Colonic mucosa (tissue), 4 donors: ENCODE measurements around the gene MACROD2. TPM values are rescaled to one million over a fixed set of nuclear protein-coding genes. Genes with fewer than 3 reads are reported as not detected.

Source experiments
- DNase-seq: peaks from one replicate; pipeline ENCODE4 v3.0.0-alpha.2; 2020
- H3K27ac ChIP-seq: fragments of 200-600 bp; one replicate; pipeline ENCODE4 v1.8.0; 2021
- H3K27me3 ChIP-seq: fragments of 200-600 bp; one replicate; pipeline ENCODE4 v1.8.0; 2021
- H3K36me3 ChIP-seq: fragments of 200-600 bp; one replicate; pipeline ENCODE4 v1.8.0; 2021
- H3K4me1 ChIP-seq: fragments of 200-600 bp; one replicate; pipeline ENCODE4 v1.8.0; 2021; ENCODE audit warnings: mild to moderate bottlenecking
- H3K4me3 ChIP-seq: fragments of 200-600 bp; one replicate; pipeline ENCODE4 v1.8.0; 2021
- H3K9ac ChIP-seq, 2 donors: one replicate each; pipeline ENCODE4 v1.7.0; 2013; ENCODE audit warnings: control low read depth in 2 of 2, low read depth in 2 of 2, low read length in 2 of 2
- H3K9me3 ChIP-seq: fragments of 200-600 bp; one replicate; pipeline ENCODE4 v1.8.0; 2021
- intact Hi-C: fragments of 100-400 bp; cut with DNase I; formaldehyde crosslinking; loops from one replicate; pipeline ENCODE4 v1.14.1; 2022
- total RNA-seq, 2 donors: library from RNA; stranded (reverse); fragmentation: NEBNext Ultra II Directional in 1 of 2; extraction: Animal tissue kit (Norgen Biotek cat#: 25700) in 1 of 2; gene quantifications; one replicate each; pipeline ENCODE4 v1.2.1, GENCODE V29; 2021
- TF ChIP-seq, protein P1 (sequence below): fragments of 200-600 bp; IDR thresholded peaks from one replicate; pipeline ENCODE4 v1.8.0; 2022; ENCODE audit warnings: antibody characterized with exemption, mild to moderate bottlenecking
- donor health status: healthy.
- donor health status: DM: no; HTN: no; CAD: no.
- donor health status: DM: no; HTN: no; CAD: no.

Gene MACROD2
- total RNA-seq, 2 donors from 2014 or later = 3.2 to 3.3 TPM

DNA sequence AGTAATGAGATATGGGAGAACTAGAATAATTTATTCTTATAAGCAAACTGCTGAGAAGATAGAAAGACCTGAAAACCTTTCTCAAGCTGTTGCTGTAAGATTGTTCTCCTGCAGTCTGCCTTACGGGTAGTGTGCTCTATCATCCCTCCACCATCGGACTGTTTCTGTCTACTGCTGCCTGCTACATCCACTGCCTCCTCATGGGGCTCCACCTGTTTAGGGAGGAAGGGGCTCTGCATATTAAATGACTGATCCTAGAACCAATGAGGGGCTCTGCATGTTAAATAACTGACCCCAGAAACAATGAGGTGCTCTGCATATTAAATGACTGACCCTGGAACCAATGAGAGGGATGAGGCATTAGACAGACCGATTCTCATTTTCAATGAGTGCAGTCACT is 1923.3 kb downstream of the MACROD2 start:
- Histone ChIP-seq H3K4me1 (no peaks in the 10 kb centered on the region), H3K27ac (no peak overlapping the region), H3K9ac (no peak overlapping the region), H3K36me3 (no peaks in the 10 kb centered on the region), H3K4me3 (no peak overlapping the region), H3K27me3 (no peaks in the 10 kb centered on the region), H3K9me3 (no peaks in the 10 kb centered on the region)
- intact Hi-C loops = no loop called here
- TF ChIP-seq, protein P1, sequence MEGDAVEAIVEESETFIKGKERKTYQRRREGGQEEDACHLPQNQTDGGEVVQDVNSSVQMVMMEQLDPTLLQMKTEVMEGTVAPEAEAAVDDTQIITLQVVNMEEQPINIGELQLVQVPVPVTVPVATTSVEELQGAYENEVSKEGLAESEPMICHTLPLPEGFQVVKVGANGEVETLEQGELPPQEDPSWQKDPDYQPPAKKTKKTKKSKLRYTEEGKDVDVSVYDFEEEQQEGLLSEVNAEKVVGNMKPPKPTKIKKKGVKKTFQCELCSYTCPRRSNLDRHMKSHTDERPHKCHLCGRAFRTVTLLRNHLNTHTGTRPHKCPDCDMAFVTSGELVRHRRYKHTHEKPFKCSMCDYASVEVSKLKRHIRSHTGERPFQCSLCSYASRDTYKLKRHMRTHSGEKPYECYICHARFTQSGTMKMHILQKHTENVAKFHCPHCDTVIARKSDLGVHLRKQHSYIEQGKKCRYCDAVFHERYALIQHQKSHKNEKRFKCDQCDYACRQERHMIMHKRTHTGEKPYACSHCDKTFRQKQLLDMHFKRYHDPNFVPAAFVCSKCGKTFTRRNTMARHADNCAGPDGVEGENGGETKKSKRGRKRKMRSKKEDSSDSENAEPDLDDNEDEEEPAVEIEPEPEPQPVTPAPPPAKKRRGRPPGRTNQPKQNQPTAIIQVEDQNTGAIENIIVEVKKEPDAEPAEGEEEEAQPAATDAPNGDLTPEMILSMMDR = no peak
- no peak for DNase-seq

DNA sequence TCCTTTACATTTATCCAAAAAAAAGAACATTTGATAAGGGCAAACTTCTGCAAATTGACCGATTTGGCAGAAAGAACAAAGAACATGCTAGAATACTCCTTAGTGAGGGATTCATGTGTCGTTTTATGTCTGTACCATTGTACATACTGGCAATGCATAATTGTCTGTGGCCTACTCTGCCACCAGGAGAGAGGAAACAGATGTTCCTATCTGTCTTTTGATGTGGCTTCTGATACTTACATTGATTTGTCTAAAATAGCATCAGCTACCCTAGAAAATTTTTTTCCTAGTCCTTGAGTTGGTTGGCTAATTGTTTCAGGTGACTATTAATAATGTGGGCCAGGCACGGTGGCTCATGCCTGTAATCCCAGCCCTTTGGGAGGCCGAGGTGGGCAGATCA is 1923.8 kb downstream of the MACROD2 start:
- intact Hi-C loops = no loop called here
- Histone ChIP-seq H3K4me3 (no peak overlapping the region), H3K9ac (no peak overlapping the region), H3K27ac (no peak overlapping the region), H3K4me1 (no peaks in the 10 kb centered on the region), H3K9me3 (no peaks in the 10 kb centered on the region), H3K27me3 (no peaks in the 10 kb centered on the region), H3K36me3 (no peaks in the 10 kb centered on the region)
- no peak for DNase-seq
- TF ChIP-seq, protein P1 = no peak

DNA sequence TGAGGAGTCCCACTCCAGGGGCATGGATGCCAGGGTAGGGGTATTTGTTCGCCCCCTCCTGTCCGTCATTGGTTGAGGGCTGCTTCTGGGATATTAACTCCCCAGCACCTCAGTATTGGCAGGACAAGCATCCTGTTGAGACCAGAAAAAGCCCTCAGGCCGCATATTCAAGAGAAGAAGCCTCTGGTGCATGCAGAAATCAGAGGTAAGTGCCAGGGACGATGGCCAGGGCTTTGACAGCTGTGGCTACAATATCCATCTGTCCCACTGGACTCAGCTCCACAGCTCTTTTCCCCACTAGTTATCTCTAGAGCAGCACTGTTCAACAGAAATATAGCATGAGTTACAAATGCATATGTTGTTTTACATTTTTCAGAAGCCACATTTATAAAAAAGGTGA is 1926.6 kb downstream of the MACROD2 start:
- H3K27ac ChIP-seq = no peak overlapping the region
- H3K9ac ChIP-seq = no peak overlapping the region
- H3K4me1 ChIP-seq = no peaks in the 10 kb centered on the region
- H3K36me3 ChIP-seq = no peaks in the 10 kb centered on the region
- no peak for DNase-seq
- intact Hi-C loops = no loop called here
- TF ChIP-seq, protein P1 = no peak
- H3K27me3 ChIP-seq = no peaks in the 10 kb centered on the region
- no peaks in the 10 kb centered on the region for H3K9me3 ChIP-seq
- no peak overlapping the region for H3K4me3 ChIP-seq

DNA sequence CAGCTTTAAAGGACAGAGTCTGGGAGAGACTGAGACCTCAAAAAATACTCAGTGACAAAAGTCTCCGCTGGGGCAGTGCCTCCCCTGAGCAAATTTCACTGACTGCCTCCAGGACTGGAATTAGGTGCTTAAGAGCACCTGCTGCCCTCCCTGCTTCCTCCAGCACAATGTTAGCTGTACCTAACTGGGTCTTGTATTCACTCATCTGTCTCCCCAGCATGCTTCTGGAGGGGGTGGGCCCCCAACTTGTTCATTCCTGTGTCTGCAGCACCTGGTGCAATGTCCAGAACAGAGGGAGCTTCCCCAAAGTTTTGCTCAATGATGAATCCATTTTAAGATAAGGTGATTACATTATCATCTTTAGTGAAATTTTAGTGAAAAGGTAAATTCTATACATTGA is 1927.2 kb downstream of the MACROD2 start:
- no peaks in the 10 kb centered on the region for H3K9me3 ChIP-seq
- H3K9ac ChIP-seq = no peak overlapping the region
- H3K4me3 ChIP-seq = no peak overlapping the region
- no peaks in the 10 kb centered on the region for H3K36me3 ChIP-seq
- H3K27ac ChIP-seq = no peak overlapping the region
- DNase-seq = no peak
- no peaks in the 10 kb centered on the region for H3K4me1 ChIP-seq
- intact Hi-C loops = no loop called here
- H3K27me3 ChIP-seq = no peaks in the 10 kb centered on the region
- TF ChIP-seq, protein P1 = no peak

DNA sequence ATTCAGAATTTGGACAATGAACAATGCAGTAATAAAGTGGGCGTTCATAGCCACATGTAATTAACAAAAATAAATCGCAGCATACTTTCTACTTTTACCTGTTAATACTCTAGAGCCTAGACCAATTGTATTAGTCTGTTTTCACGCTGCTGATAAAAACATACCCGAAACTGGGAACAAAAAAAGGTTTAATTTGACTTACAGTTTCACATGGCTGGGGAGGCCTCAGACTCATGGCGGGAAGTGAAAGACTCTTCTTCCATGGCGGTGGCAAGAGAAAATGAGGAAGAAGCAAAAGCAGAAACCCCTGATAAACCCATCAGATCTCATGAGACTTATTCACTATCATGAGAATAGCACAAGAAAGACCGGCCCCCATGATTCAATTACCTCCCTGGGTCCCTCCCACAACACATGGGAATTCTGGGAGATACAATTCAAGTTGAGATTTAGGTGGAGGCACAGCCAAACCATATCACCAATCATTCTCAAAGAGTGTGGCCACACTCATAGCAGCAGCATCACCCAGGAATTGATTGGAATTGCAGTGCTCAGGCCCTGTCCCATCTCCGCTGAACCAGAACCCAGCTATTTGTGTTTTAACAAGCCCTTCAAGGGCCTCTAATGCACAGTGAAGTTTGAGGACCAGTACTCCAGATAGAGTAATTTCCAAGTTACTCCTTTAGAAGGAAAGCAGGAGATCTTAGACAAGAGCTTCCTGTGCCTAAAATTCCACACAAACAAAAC is 1927.9 kb downstream of the MACROD2 start:
- no peaks in the 10 kb centered on the region for H3K27me3 ChIP-seq
- no peak for DNase-seq
- H3K9me3 ChIP-seq = no peaks in the 10 kb centered on the region
- no peak overlapping the region for H3K27ac ChIP-seq
- intact Hi-C loops = no loop called here
- TF ChIP-seq, protein P1 = no peak
- H3K4me3 ChIP-seq = no peak overlapping the region
- no peak overlapping the region for H3K9ac ChIP-seq
- no peaks in the 10 kb centered on the region for H3K36me3 ChIP-seq
- H3K4me1 ChIP-seq = no peaks in the 10 kb centered on the region
